GM06990 (cell line): Measurements from ENCODE around the gene MED16.

ENCODE experiments used
- DNase-seq: peaks from one replicate; pipeline ENCODE4 v3.0.0-alpha.2; 2011; ENCODE audit not compliant: insufficient read length; ENCODE audit errors: extremely low read depth
- H3K27me3 ChIP-seq: replicated peaks from 2 replicates; pipeline ENCODE4 v1.6.0; 2011; ENCODE audit warnings: low read length; ENCODE audit not compliant: control insufficient read depth, insufficient read depth
- H3K36me3 ChIP-seq: 2 replicates; pipeline ENCODE4 v1.5.1; 2011; ENCODE audit warnings: low read length; ENCODE audit not compliant: control insufficient read depth, insufficient read depth
- H3K4me3 ChIP-seq: replicated peaks from 2 replicates; pipeline ENCODE4 v1.5.1; 2011; ENCODE audit warnings: low read depth, mild to moderate bottlenecking, control low read depth, low read length
- TF ChIP-seq, protein P1 (sequence below): IDR thresholded peaks from 2 replicates; pipeline ENCODE4 v1.5.1; 2011; ENCODE audit warnings: low read length, control low read depth, mild to moderate bottlenecking, inconsistent platforms; ENCODE audit not compliant: insufficient read depth, poor library complexity, severe bottlenecking

Gene MED16

DNA sequence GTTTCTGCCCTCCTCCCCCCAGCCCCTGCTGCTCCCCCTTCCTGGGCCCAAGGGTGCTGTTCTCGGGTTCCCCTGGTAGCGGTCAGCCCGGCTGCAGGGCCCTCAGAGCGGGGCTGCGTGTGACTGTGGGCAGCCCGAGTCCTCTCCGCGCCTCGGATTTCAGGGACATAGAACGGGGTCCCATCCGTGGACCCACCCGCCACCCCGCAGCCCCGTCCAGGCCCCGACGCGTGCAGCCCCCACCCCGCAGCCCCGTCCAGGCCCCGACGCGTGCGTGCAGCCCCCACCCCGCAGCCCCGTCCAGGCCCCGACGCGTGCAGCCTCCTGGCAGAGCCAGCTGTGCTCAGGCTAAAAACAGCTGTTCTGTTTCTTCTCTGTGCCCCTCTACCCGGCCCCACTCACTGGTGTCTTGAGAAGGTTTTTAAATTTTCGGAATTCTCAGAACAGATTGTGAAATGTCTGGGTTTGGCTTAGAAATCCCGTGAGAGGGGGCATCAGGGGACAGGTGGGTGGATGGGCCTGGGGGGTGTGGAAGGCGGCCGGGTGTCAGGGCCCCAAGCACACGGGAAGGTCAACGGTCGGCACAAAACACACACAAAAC lies 57.7 kb downstream of the MED16 start:
- no peak overlapping the region for H3K4me3 ChIP-seq
- peaks cover 2% of the 10 kb centered on the region; the same call in 1 of the 2 replicates for H3K27me3 ChIP-seq
- H3K36me3 ChIP-seq: no peaks in the 10 kb centered on the region
- no peak for DNase-seq
- TF ChIP-seq, protein P1, sequence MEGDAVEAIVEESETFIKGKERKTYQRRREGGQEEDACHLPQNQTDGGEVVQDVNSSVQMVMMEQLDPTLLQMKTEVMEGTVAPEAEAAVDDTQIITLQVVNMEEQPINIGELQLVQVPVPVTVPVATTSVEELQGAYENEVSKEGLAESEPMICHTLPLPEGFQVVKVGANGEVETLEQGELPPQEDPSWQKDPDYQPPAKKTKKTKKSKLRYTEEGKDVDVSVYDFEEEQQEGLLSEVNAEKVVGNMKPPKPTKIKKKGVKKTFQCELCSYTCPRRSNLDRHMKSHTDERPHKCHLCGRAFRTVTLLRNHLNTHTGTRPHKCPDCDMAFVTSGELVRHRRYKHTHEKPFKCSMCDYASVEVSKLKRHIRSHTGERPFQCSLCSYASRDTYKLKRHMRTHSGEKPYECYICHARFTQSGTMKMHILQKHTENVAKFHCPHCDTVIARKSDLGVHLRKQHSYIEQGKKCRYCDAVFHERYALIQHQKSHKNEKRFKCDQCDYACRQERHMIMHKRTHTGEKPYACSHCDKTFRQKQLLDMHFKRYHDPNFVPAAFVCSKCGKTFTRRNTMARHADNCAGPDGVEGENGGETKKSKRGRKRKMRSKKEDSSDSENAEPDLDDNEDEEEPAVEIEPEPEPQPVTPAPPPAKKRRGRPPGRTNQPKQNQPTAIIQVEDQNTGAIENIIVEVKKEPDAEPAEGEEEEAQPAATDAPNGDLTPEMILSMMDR: no peak

DNA sequence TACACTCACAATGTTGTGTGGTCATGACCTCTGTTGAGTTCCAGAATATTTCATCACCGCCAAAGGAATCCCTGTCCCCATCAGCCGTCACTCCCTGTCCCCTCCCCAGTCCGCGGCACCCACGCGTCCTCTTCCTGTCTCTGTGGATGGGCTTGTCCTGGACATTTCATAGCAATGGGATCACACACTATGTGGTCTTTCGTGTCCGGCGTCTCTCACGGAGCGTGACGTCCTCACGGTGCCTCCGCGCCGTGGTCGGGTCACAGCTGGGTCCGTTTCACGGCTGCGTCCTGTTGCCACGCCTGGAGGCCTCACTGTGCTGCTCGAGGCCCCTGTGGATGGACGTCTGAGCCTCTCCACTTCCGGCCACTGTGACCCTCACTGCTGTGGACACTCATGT lies 58.8 kb downstream of the MED16 start:
- H3K27me3 ChIP-seq: peaks cover 2% of the 10 kb centered on the region; the same call in 1 of the 2 replicates
- TF ChIP-seq, protein P1: no peak

DNA sequence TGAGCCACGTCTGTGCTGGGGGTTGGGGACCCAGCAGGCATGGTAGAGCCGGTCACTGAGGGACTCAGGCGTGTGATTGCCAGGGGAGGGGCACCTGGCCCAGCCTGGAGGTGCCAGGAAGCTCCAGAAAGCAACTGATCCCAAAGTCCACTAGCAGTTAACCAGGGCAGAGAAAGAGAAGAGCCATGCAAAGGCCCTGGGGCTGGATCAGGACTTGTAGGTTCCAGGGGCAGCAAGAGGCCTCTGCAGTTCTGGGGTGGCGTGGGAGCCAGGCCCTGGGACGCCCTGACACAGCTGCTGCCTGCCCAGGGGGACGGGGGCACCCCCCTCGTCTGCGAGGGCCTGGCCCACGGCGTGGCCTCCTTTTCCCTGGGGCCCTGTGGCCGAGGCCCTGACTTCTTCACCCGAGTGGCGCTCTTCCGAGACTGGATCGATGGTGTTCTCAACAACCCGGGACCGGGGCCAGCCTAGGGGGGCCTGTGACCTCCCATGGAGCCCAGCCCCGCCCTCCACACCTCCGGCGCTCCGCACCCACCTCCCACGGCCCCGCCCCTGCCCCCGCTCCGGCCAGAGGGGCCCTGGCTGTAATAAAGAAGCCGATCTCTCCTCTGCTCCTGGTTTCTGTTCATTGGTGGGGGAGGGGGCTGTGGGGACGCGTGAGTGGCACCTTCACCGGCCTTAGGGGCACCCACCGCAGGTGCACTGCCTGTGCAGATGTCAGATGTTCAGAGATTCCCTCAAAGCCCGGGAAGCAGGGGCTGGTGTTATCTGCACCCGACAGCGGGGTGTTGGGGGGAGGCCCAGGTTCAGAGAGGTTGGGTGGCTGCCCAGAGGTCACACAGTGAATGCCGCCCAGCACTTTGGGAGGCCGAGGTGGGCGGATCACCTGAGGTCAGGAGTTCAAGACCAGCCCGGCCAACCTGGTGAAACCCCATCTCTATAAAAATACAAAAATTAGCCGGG lies 61.3 kb downstream of the MED16 start:
- no peak overlapping the region for H3K4me3 ChIP-seq
- TF ChIP-seq, protein P1: no peak
- DNase-seq: no peak
- H3K36me3 ChIP-seq: no peaks in the 10 kb centered on the region
- H3K27me3 ChIP-seq: peaks cover 2% of the 10 kb centered on the region; the same call in 1 of the 2 replicates

More for the DNA sequence above, 58.8 kb downstream of the MED16 start:
- Histone ChIP-seq H3K36me3 (no peaks in the 10 kb centered on the region), H3K4me3 (no peak overlapping the region)
- DNase-seq: no peak

DNA sequence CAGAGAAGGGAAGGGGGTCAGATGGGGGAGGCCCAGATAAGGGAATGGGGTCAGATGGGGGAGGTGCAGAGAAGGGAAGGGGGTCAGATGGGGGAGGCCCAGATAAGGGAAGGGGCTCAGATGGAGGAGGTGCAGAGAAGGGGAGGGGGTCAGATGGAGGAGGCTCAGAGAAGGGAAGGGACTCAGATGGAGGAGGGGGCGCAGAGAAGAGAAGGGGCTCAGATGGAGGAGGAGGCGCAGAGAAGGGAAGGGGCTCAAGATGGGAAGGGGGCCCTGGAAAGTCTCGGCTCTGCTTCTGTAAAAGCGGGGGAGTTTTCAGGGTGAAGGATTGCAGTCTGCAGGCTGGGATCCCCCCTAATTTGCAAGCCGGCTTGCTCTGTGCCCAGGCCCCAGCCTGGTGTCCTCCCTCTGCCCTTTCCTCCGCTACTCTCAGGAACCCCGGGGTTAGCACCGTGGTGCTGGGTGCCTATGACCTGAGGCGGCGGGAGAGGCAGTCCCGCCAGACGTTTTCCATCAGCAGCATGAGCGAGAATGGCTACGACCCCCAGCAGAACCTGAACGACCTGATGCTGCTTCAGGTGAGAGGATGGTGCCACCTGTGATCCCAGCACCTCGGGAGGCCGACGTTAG lies 63.7 kb downstream of the MED16 start:
- H3K36me3 ChIP-seq: no peaks in the 10 kb centered on the region
- no peak overlapping the region for H3K4me3 ChIP-seq
- TF ChIP-seq, protein P1: no peak
- no peaks in the 10 kb centered on the region for H3K27me3 ChIP-seq
- no peak for DNase-seq

DNA sequence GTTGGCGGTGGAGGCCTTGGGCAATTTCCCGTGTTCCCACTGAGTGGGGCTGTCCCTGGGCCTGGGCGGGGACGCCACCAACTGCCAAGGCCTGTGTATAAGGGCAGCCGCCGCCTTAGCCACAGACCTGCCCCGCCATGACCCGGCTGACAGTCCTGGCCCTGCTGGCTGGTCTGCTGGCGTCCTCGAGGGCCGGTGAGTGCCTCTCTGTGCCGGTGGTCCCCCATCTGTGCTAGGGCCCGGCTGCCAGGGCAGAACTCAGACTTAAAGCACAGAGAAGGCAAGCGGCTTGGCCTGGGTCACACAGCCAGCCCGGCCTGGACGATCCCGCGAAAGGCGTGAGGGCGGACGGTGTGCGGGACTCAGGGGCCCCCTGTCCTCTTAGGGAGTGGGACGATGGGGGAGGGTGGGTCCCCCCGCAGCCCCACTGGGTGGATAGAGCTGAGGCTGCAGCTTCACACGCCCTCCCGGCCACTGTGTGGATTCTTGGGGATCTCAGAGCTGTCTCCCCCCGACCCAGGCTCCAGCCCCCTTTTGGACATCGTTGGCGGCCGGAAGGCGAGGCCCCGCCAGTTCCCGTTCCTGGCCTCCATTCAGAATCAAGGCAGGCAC lies 65.2 kb downstream of the MED16 start, which contains the start of gene AZU1:
Gene AZU1, plus strand, starts transcription at position 128 of the 612 bp plus-strand sequence. Its CDS starts 10 bp downstream, at position 138.
- H3K4me3 ChIP-seq: no peak within 1 kb of the TSS
- H3K27me3 ChIP-seq: no peaks in the 10 kb centered on the region
- H3K36me3 ChIP-seq: no peaks in the 10 kb centered on the region
- TF ChIP-seq, protein P1: no peak
- DNase-seq: no peak
